Measurements from ENCODE around the gene MORC3. TPM values are rescaled to one million over a fixed set of nuclear protein-coding genes. Genes with fewer than 3 reads are reported as not detected.

MORC3 gene
- total RNA-seq, 1 donor from 2014 or later: 68.7 TPM

- no peak within 1 kb of the TSS for H3K27ac ChIP-seq
These were observed 65.4 kb downstream of the MORC3 start, which contains the start of gene CHAF1B for GRCh38 chr21:36385233-36386030. CHAF1B (plus strand) TSS chr21:36385392; CDS start chr21:36386137, 745 bp downstream.

DNA sequence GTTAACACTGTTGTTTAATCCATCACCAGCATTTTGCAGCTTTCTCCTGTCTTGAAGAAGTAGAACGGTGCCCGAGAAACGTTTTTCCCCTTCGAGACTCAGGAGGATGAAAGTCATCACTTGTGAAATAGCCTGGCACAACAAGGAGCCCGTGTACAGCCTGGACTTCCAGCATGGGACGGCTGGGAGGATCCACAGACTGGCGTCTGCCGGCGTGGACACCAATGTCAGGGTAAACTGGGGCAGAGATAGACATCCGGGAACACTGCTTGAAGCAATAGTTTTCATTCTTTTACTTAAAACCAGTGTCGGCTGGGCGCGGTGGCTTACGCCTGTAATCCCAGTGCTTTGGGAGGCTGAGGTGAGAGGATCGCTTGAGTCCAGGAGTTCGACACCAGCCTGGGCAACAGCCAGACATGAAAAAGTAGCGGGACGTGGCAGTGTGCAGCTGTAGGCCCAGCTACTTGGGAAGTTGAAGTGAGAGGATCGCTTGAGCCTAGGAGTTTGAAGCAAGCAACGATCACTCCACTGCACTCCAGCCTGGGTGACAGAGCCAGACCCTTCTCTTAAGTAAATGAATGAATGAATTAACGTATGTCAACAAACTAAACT, 66.1 kb downstream of the MORC3 start:
- Histone ChIP-seq H4K20me1 (ENCODE audit: low read depth) (peaks cover 3% of the 10 kb centered on the region), H3K4me2 (peak overlapping the region; percentile 99), H3K27me3 (peaks cover 9% of the 10 kb centered on the region), H3K27ac (no peak overlapping the region), H3K9ac (no peak overlapping the region), H2AFZ (replicated peaks) (peak overlapping the region; percentile 82), H3K36me3 (no peaks in the 10 kb centered on the region), H3F3A (ENCODE audit: low read depth) (peaks cover 22% of the 10 kb centered on the region), H3K4me1 (no peaks in the 10 kb centered on the region), H3K79me2 (ENCODE audit: low read depth) (peaks cover 4% of the 10 kb centered on the region), H3K9me3 (ENCODE audit: low read depth) (no peaks in the 10 kb centered on the region), H3K4me3 (peak overlapping the region; percentile 93)
- H3K27ac Mint-ChIP-seq: no peak overlapping the region
- TF ChIP-seq EZH2 (IDR thresholded peaks at IDR 0.05) (no peak), EZH2phosphoT487 (IDR thresholded peaks at IDR 0.05) (no peak)
- TF ChIP-seq, protein P1, sequence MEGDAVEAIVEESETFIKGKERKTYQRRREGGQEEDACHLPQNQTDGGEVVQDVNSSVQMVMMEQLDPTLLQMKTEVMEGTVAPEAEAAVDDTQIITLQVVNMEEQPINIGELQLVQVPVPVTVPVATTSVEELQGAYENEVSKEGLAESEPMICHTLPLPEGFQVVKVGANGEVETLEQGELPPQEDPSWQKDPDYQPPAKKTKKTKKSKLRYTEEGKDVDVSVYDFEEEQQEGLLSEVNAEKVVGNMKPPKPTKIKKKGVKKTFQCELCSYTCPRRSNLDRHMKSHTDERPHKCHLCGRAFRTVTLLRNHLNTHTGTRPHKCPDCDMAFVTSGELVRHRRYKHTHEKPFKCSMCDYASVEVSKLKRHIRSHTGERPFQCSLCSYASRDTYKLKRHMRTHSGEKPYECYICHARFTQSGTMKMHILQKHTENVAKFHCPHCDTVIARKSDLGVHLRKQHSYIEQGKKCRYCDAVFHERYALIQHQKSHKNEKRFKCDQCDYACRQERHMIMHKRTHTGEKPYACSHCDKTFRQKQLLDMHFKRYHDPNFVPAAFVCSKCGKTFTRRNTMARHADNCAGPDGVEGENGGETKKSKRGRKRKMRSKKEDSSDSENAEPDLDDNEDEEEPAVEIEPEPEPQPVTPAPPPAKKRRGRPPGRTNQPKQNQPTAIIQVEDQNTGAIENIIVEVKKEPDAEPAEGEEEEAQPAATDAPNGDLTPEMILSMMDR (IDR thresholded peaks at IDR 0.05): no peak
- peaks cover 15% of the 10 kb centered on the region for H3K4me1 Mint-ChIP-seq
- peaks cover 20% of the 10 kb centered on the region for H3K36me3 Mint-ChIP-seq
- H3K4me3 Mint-ChIP-seq: peak overlapping the region; percentile 90
- peak; percentile 11 for DNase-seq (ENCODE audit: low spot score)
- no peaks in the 10 kb centered on the region for H3K9me3 Mint-ChIP-seq
- no peaks in the 10 kb centered on the region for H3K27me3 Mint-ChIP-seq (ENCODE audit: insufficient read depth, low read depth)

More at GRCh38 chr21:36385233-36386030, 65.4 kb downstream of the MORC3 start, which contains the start of gene CHAF1B:
- Histone ChIP-seq H3K79me2 (ENCODE audit: low read depth) (peaks cover 4% of the 10 kb centered on the region), H3K4me2 (peak within 1 kb of the TSS; percentile 99), H2AFZ (replicated peaks) (peak within 1 kb of the TSS; percentile 82), H3K36me3 (no peaks in the 10 kb centered on the region), H4K20me1 (ENCODE audit: low read depth) (peaks cover 3% of the 10 kb centered on the region), H3K9ac (peak within 1 kb of the TSS; percentile 59), H3F3A (ENCODE audit: low read depth) (peaks cover 22% of the 10 kb centered on the region), H3K27me3 (peaks cover 9% of the 10 kb centered on the region), H3K4me3 (peak within 1 kb of the TSS; percentile 93), H3K4me1 (no peaks in the 10 kb centered on the region), H3K9me3 (ENCODE audit: low read depth) (no peaks in the 10 kb centered on the region)
- Mint-ChIP-seq H3K4me1 (peaks cover 15% of the 10 kb centered on the region), H3K4me3 (peak within 1 kb of the TSS; percentile 90), H3K27ac (no peak within 1 kb of the TSS), H3K9me3 (no peaks in the 10 kb centered on the region), H3K27me3 (ENCODE audit: insufficient read depth, low read depth) (no peaks in the 10 kb centered on the region), H3K36me3 (peaks cover 17% of the 10 kb centered on the region)
- peak; percentile 92 for DNase-seq (ENCODE audit: low spot score)
- no peak for TF ChIP-seq EZH2phosphoT487 (IDR thresholded peaks at IDR 0.05)

DNA sequence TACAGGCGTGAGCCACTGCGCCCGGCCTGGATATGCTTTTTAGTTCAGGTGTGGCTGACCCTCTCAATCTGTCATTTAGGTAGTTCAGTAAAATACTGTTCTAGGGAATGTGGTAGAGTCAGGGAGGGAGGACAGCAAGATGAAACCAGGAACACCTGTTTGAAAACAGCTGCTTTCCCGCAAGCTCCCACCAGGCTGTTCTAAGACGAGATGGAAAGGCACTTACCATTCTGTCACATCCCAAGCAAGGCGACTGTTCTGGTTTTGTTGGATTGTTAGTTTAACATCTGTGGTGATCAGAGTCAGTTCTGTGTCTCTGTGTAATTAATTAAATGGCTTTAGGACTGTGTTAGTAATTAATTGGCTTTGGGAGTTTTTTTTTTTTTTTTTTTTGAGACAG, 68.1 kb downstream of the MORC3 start:
- H3K27me3 ChIP-seq: peaks cover 9% of the 10 kb centered on the region
- no peak overlapping the region for H3K4me2 ChIP-seq
- no peak for DNase-seq (ENCODE audit: low spot score)
- no peak overlapping the region for H3K27ac Mint-ChIP-seq
- peaks cover 22% of the 10 kb centered on the region for H3F3A ChIP-seq (ENCODE audit: low read depth)
- H3K4me1 ChIP-seq: no peaks in the 10 kb centered on the region
- TF ChIP-seq, protein P1 (IDR thresholded peaks at IDR 0.05): no peak
- TF ChIP-seq EZH2phosphoT487 (IDR thresholded peaks at IDR 0.05): no peak
- no peak for TF ChIP-seq EZH2 (IDR thresholded peaks at IDR 0.05)
- H3K4me3 Mint-ChIP-seq: no peak overlapping the region
- no peak overlapping the region for H3K27ac ChIP-seq
- no peaks in the 10 kb centered on the region for H3K36me3 ChIP-seq
- H3K9me3 ChIP-seq (ENCODE audit: low read depth): no peaks in the 10 kb centered on the region
- peaks cover 15% of the 10 kb centered on the region for H3K4me1 Mint-ChIP-seq
- H3K36me3 Mint-ChIP-seq: peaks cover 29% of the 10 kb centered on the region
- peaks cover 3% of the 10 kb centered on the region for H4K20me1 ChIP-seq (ENCODE audit: low read depth)
- H2AFZ ChIP-seq (replicated peaks): no peak overlapping the region
- H3K9ac ChIP-seq: no peak overlapping the region
- no peak overlapping the region for H3K4me3 ChIP-seq
- H3K27me3 Mint-ChIP-seq (ENCODE audit: insufficient read depth, low read depth): no peaks in the 10 kb centered on the region
- H3K9me3 Mint-ChIP-seq: peaks cover 4% of the 10 kb centered on the region
- peaks cover 4% of the 10 kb centered on the region for H3K79me2 ChIP-seq (ENCODE audit: low read depth)

Data from neural progenitor cell (in vitro differentiated cells).